ENCODE results near the gene CCDC85C.
"Not testable (repeated sequence)": the region's sequence is repeated elsewhere in the genome, so short reads cannot be mapped to it uniquely, and the experiment has no call there.

The CCDC85C gene

GRCh38 chr14:99647411-99647810 is 43.4 kb upstream of the CCDC85C start:
- DNase-seq (ENCODE audit: low read depth) = peak; percentile 55
- H3K4me3 ChIP-seq (ENCODE audit: low read length) = no peak overlapping the region
- TF ChIP-seq CTCF (conservative IDR thresholded peaks at IDR 0.05; ENCODE audit: low read depth, low read length) = no peak

- no peak overlapping the region for H3K4me3 ChIP-seq (ENCODE audit: low read length)
Measured at GRCh38 chr14:99645545-99646505, 41.8 kb upstream of the CCDC85C start.

GRCh38 chr14:99644723-99645544 is 40.9 kb upstream of the CCDC85C start, which contains the start of gene HHIPL1:
Gene HHIPL1 (plus strand): TSS chr14:99645129. CDS start chr14:99645208, 79 bp downstream.
- no peak for TF ChIP-seq CTCF (conservative IDR thresholded peaks at IDR 0.05; ENCODE audit: low read depth, low read length)
- DNase-seq (ENCODE audit: low read depth) = no peak
- no peak within 1 kb of the TSS for H3K4me3 ChIP-seq (ENCODE audit: low read length)

More at GRCh38 chr14:99645545-99646505, 41.8 kb upstream of the CCDC85C start:
- no peak for DNase-seq (ENCODE audit: low read depth)
- no peak for TF ChIP-seq CTCF (conservative IDR thresholded peaks at IDR 0.05; ENCODE audit: low read depth, low read length)

GRCh38 chr14:99644035-99644587 is 40.1 kb upstream of the CCDC85C start:
- TF ChIP-seq CTCF (conservative IDR thresholded peaks at IDR 0.05; ENCODE audit: low read depth, low read length) = no peak
- no peak for DNase-seq (ENCODE audit: low read depth)
- H3K4me3 ChIP-seq (ENCODE audit: low read length) = no peak overlapping the region

GRCh38 chr14:99643343-99643742 is 39.3 kb upstream of the CCDC85C start:
- no peak for TF ChIP-seq CTCF (conservative IDR thresholded peaks at IDR 0.05; ENCODE audit: low read depth, low read length)
- no peak for DNase-seq (ENCODE audit: low read depth)

GRCh38 chr14:99642771-99643170 is 38.8 kb upstream of the CCDC85C start:
- not testable (repeated sequence) for DNase-seq (ENCODE audit: low read depth); H3K4me3 ChIP-seq (ENCODE audit: low read length)

More at GRCh38 chr14:99643343-99643742, 39.3 kb upstream of the CCDC85C start:
- no peak overlapping the region for H3K4me3 ChIP-seq (ENCODE audit: low read length)

- H3K4me3 ChIP-seq (ENCODE audit: low read length) = no peak overlapping the region
Measured at GRCh38 chr14:99637624-99638023, 33.6 kb upstream of the CCDC85C start.

More at GRCh38 chr14:99637624-99638023, 33.6 kb upstream of the CCDC85C start:
- no peak for TF ChIP-seq CTCF (conservative IDR thresholded peaks at IDR 0.05; ENCODE audit: low read depth, low read length)
- no peak for DNase-seq (ENCODE audit: low read depth)
